Ishikawa (cell line): ENCODE results near the gene ARAP1.

Experiments used
- CEBPB ChIP-seq: IDR thresholded peaks from 2 replicates; pipeline ENCODE4 v1.6.1; 2012
- CREB1 ChIP-seq: IDR thresholded peaks from 2 replicates; pipeline ENCODE4 v1.6.1; 2012; ENCODE audit warnings: low read depth
- EGR1 ChIP-seq: IDR thresholded peaks from 2 replicates; pipeline ENCODE4 v1.6.1; 2012
- EP300 ChIP-seq: IDR thresholded peaks from 2 replicates; pipeline ENCODE4 v1.6.1; 2012; ENCODE audit warnings: borderline replicate concordance
- FOXM1 ChIP-seq: IDR thresholded peaks from 2 replicates; pipeline ENCODE4 v1.6.1; 2012; ENCODE audit warnings: low read depth, borderline replicate concordance
- MAX ChIP-seq: IDR thresholded peaks from 2 replicates; pipeline ENCODE4 v1.6.1; 2012
- NFIC ChIP-seq: IDR thresholded peaks from 2 replicates; pipeline ENCODE4 v1.6.1; 2012
- RAD21 ChIP-seq: IDR thresholded peaks from 2 replicates; pipeline ENCODE4 v1.6.1; 2012; ENCODE audit warnings: low read depth
- REST ChIP-seq: IDR thresholded peaks from 2 replicates; pipeline ENCODE4 v1.6.1; 2012; ENCODE audit warnings: low read depth, mild to moderate bottlenecking
- TAF1 ChIP-seq: IDR thresholded peaks from 2 replicates; pipeline ENCODE4 v1.6.1; 2012; ENCODE audit warnings: low read depth, mild to moderate bottlenecking
- TCF12 ChIP-seq: IDR thresholded peaks from 2 replicates; pipeline ENCODE4 v1.6.1; 2012; ENCODE audit warnings: low read depth
- TEAD4 ChIP-seq: IDR thresholded peaks from 2 replicates; pipeline ENCODE4 v1.6.1; 2012
- USF1 ChIP-seq: IDR thresholded peaks from 2 replicates; pipeline ENCODE4 v1.6.1; 2012
- YY1 ChIP-seq: IDR thresholded peaks from 2 replicates; pipeline ENCODE4 v1.6.1; 2012; ENCODE audit warnings: low read depth
- ZBTB7A ChIP-seq: IDR thresholded peaks from 2 replicates; pipeline ENCODE4 v1.6.1; 2012; ENCODE audit warnings: low read depth

Gene ARAP1

GRCh38 chr11:72719551-72719950 is 32.7 kb downstream of the ARAP1 start:
- TF ChIP-seq TAF1 (no peak), CREB1 (no peak), RAD21 (no peak), CEBPB (no peak), TCF12 (no peak), TEAD4 (no peak), ZBTB7A (no peak), FOXM1 (no peak), REST (no peak), MAX (no peak), USF1 (no peak), EGR1 (no peak), EP300 (no peak), YY1 (no peak), NFIC (no peak)

GRCh38 chr11:72719144-72719543 is 33.1 kb downstream of the ARAP1 start:
- TF ChIP-seq YY1 (no peak), TCF12 (no peak), USF1 (no peak), RAD21 (no peak), TAF1 (no peak), CEBPB (no peak), EP300 (no peak), FOXM1 (no peak), MAX (no peak), CREB1 (no peak), NFIC (no peak), TEAD4 (no peak), REST (no peak), ZBTB7A (no peak), EGR1 (no peak)

GRCh38 chr11:72718101-72718501 is 34.1 kb downstream of the ARAP1 start:
- TF ChIP-seq CREB1 (no peak), RAD21 (no peak), EP300 (no peak)

- TF ChIP-seq TCF12 (no peak), TAF1 (no peak), MAX (no peak), ZBTB7A (no peak), REST (no peak), EGR1 (no peak)
Measured at GRCh38 chr11:72716788-72717435, 35.3 kb downstream of the ARAP1 start.

GRCh38 chr11:72716290-72716689 is 35.9 kb downstream of the ARAP1 start:
- TF ChIP-seq REST (no peak), YY1 (no peak), CEBPB (no peak), TEAD4 (no peak), NFIC (no peak), FOXM1 (no peak), TAF1 (no peak), EP300 (no peak), CREB1 (no peak), USF1 (no peak), RAD21 (no peak), MAX (no peak), EGR1 (no peak)
